ENCODE measurements around the gene FCRL3. TPM values are rescaled to one million over a fixed set of nuclear protein-coding genes. Genes with fewer than 3 reads are reported as not detected.

Gene FCRL3
- total RNA-seq, 1 donor from 2014 or later, result not detected

GRCh38 chr1:157725221-157725577 lies 24.6 kb upstream of the FCRL3 start:
- DNase-seq (ENCODE audit: low read depth, low spot score), result no peak
- no peaks in the 10 kb centered on the region for H3K4me1 Mint-ChIP-seq
- H3K36me3 Mint-ChIP-seq (ENCODE audit: low read depth), result no peaks in the 10 kb centered on the region
- H3K4me3 Mint-ChIP-seq, result no peak overlapping the region
- no peak overlapping the region for H3K27ac Mint-ChIP-seq (ENCODE audit: unreplicated experiment)
- peaks cover 16% of the 10 kb centered on the region for H3K9me3 Mint-ChIP-seq
- TF ChIP-seq, protein P1, sequence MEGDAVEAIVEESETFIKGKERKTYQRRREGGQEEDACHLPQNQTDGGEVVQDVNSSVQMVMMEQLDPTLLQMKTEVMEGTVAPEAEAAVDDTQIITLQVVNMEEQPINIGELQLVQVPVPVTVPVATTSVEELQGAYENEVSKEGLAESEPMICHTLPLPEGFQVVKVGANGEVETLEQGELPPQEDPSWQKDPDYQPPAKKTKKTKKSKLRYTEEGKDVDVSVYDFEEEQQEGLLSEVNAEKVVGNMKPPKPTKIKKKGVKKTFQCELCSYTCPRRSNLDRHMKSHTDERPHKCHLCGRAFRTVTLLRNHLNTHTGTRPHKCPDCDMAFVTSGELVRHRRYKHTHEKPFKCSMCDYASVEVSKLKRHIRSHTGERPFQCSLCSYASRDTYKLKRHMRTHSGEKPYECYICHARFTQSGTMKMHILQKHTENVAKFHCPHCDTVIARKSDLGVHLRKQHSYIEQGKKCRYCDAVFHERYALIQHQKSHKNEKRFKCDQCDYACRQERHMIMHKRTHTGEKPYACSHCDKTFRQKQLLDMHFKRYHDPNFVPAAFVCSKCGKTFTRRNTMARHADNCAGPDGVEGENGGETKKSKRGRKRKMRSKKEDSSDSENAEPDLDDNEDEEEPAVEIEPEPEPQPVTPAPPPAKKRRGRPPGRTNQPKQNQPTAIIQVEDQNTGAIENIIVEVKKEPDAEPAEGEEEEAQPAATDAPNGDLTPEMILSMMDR (conservative IDR thresholded peaks at IDR 0.05), result no peak
- H3K27me3 Mint-ChIP-seq (ENCODE audit: low read depth), result peaks cover 10% of the 10 kb centered on the region

GRCh38 chr1:157724537-157725220 lies 24.1 kb upstream of the FCRL3 start:
- Mint-ChIP-seq H3K9me3 (peaks cover 16% of the 10 kb centered on the region), H3K27ac (ENCODE audit: unreplicated experiment) (no peak overlapping the region), H3K36me3 (ENCODE audit: low read depth) (no peaks in the 10 kb centered on the region), H3K4me1 (no peaks in the 10 kb centered on the region), H3K4me3 (no peak overlapping the region), H3K27me3 (ENCODE audit: low read depth) (peaks cover 10% of the 10 kb centered on the region)
- no peak for DNase-seq (ENCODE audit: low read depth, low spot score)
- TF ChIP-seq, protein P1 (conservative IDR thresholded peaks at IDR 0.05), result no peak

- H3K36me3 Mint-ChIP-seq (ENCODE audit: low read depth), result no peaks in the 10 kb centered on the region
- H3K27ac Mint-ChIP-seq (ENCODE audit: unreplicated experiment), result no peak overlapping the region
- peaks cover 5% of the 10 kb centered on the region for H3K27me3 Mint-ChIP-seq (ENCODE audit: low read depth)
- no peaks in the 10 kb centered on the region for H3K4me1 Mint-ChIP-seq
- TF ChIP-seq, protein P1 (conservative IDR thresholded peaks at IDR 0.05), result no peak
- no peak overlapping the region for H3K4me3 Mint-ChIP-seq
- no peak for DNase-seq (ENCODE audit: low read depth, low spot score)
- H3K9me3 Mint-ChIP-seq, result peaks cover 16% of the 10 kb centered on the region
Observed at GRCh38 chr1:157723157-157723556, 22.6 kb upstream of the FCRL3 start.

DNA sequence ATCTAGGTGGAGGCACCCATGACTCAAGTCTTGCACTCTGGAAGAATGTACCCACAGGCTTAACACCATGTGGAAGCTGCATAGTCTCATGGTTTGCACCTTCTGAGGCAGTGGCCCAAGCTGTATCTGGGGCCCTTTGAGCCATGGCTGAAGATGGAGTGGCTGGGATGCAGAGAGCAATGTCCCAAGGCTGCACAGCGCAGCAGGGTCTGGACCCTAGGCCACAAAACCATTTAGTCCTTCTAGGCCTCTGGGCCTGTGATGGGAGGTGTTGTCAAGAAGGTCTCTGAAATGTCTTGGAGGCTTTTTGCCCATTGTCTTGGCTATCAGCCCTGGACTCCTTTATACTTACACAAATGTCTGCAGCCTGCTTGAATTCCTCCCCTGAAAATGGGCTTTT lies 21.4 kb upstream of the FCRL3 start:
- H3K36me3 Mint-ChIP-seq (ENCODE audit: low read depth), result no peaks in the 10 kb centered on the region
- TF ChIP-seq, protein P1 (conservative IDR thresholded peaks at IDR 0.05), result no peak
- H3K9me3 Mint-ChIP-seq, result peaks cover 16% of the 10 kb centered on the region
- H3K4me3 Mint-ChIP-seq, result no peak overlapping the region
- DNase-seq (ENCODE audit: low read depth, low spot score), result no peak
- no peak overlapping the region for H3K27ac Mint-ChIP-seq (ENCODE audit: unreplicated experiment)
- H3K27me3 Mint-ChIP-seq (ENCODE audit: low read depth), result peaks cover 2% of the 10 kb centered on the region
- no peaks in the 10 kb centered on the region for H3K4me1 Mint-ChIP-seq

DNA sequence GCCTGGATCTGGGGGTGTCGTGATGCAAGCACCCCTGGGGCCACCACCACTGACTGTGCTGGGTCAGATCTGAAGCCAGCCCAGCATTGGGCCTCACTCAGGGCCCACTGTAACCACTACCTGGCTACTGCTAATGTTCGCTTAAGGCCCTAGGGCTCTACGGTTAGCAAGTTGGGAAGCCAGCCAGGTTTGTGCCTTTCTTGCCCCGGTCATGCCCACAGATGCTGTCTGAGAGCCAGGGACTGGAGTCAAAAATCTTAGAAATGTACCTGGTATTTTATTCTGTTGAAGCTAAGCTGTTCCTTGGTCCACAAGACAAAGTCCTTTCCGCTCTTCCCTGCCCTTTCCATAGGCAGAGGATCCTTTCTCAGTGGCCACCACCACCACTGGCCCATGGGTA lies 15.2 kb upstream of the FCRL3 start:
- Mint-ChIP-seq H3K27ac (ENCODE audit: unreplicated experiment) (no peak overlapping the region), H3K9me3 (peaks cover 1% of the 10 kb centered on the region), H3K27me3 (ENCODE audit: low read depth) (peaks cover 11% of the 10 kb centered on the region), H3K4me1 (no peaks in the 10 kb centered on the region), H3K4me3 (no peak overlapping the region), H3K36me3 (ENCODE audit: low read depth) (no peaks in the 10 kb centered on the region)
- no peak for DNase-seq (ENCODE audit: low read depth, low spot score)
- TF ChIP-seq, protein P1 (conservative IDR thresholded peaks at IDR 0.05), result no peak

Data from neural crest cell (in vitro differentiated cells).